OCI-LY3 (cell line): ENCODE data around the gene ZNF878.

ENCODE experiments used
- H2AFZ ChIP-seq: fragments of 200-600, 300-600 bp; shearing (Covaris generic); 2 replicates; pipeline ENCODE4 v1.6.0; 2014; ENCODE audit warnings: antibody characterized with exemption, low read depth, low read length
- H3K27ac ChIP-seq: fragments of 200-600, 300-600 bp; sonication (generic); 2 replicates; pipeline ENCODE4 v1.5.1; 2014; ENCODE audit warnings: mild to moderate bottlenecking, low read length, moderate library complexity, mixed read lengths
- H3K27me3 ChIP-seq: fragments of 200-600, 300-600 bp; sonication (generic); 2 replicates; pipeline ENCODE4 v1.6.1; 2014; ENCODE audit warnings: low read depth, low read length, mixed read lengths
- H3K36me3 ChIP-seq: fragments of 200-600, 300-600 bp; sonication (generic); replicated peaks from 2 replicates; pipeline ENCODE3; 2014; ENCODE audit warnings: low read depth, low read length, mixed read lengths
- H3K4me1 ChIP-seq: fragments of 300-600, 200-600 bp; sonication (generic); 2 replicates; pipeline ENCODE4 v1.6.1; 2014; ENCODE audit warnings: low read length, mixed read lengths
- H3K4me2 ChIP-seq: fragments of 200-600, 300-600 bp; sonication (generic); 2 replicates; pipeline ENCODE4 v1.6.1; 2014; ENCODE audit warnings: low read length, mixed read lengths
- H3K4me3 ChIP-seq: fragments of 300-600, 200-600 bp; sonication (generic); 2 replicates; pipeline ENCODE4 v1.5.1; 2014; ENCODE audit warnings: antibody characterized with exemption, mild to moderate bottlenecking, low read length, moderate library complexity
- H3K79me2 ChIP-seq: fragments of 300-600, 200-600 bp; shearing (Covaris generic); 2 replicates; pipeline ENCODE4 v1.6.1; 2014; ENCODE audit warnings: mild to moderate bottlenecking, low read length, mixed read lengths
- H3K9ac ChIP-seq: fragments of 300-600, 200-600 bp; shearing (Covaris generic); 2 replicates; pipeline ENCODE4 v1.6.0; 2014; ENCODE audit warnings: mild to moderate bottlenecking, low read length, moderate library complexity
- H3K9me3 ChIP-seq: fragments of 200-600, 300-600 bp; shearing (Covaris generic); 2 replicates; pipeline ENCODE4 v1.6.1; 2014; ENCODE audit warnings: low read length, mixed read lengths; ENCODE audit not compliant: insufficient read depth
- H4K20me1 ChIP-seq: fragments of 200-600, 300-600 bp; sonication (generic); 2 replicates; pipeline ENCODE4 v1.6.1; 2016; ENCODE audit warnings: low read length, mixed read lengths; ENCODE audit not compliant: insufficient read depth
- EZH2phosphoT487 ChIP-seq: fragments of 200-600 bp; shearing (Covaris generic); IDR thresholded peaks from 2 replicates; pipeline ENCODE4 v1.6.1; 2018; ENCODE audit warnings: antibody characterized with exemption, mixed run types, low read depth
- TF ChIP-seq, protein P1 (sequence below): fragments of 200-600, 300-600 bp; sonication (generic); IDR thresholded peaks from 2 replicates; pipeline ENCODE4 v1.5.1; 2014; ENCODE audit warnings: antibody characterized with exemption, low read length, low read depth

The ZNF878 gene

GRCh38 chr19:12055784-12056183, 3.0 kb upstream of the ZNF878 start:
- Histone ChIP-seq H4K20me1 (no peaks in the 10 kb centered on the region), H3K4me3 (no peak overlapping the region), H3K79me2 (no peaks in the 10 kb centered on the region), H3K27ac (no peak overlapping the region), H2AFZ (no peak overlapping the region), H3K9ac (no peak overlapping the region), H3K36me3 (no peaks in the 10 kb centered on the region), H3K4me2 (no peak overlapping the region), H3K9me3 (no peaks in the 10 kb centered on the region), H3K4me1 (peaks cover 13% of the 10 kb centered on the region), H3K27me3 (peaks cover 17% of the 10 kb centered on the region)
- TF ChIP-seq, protein P1, sequence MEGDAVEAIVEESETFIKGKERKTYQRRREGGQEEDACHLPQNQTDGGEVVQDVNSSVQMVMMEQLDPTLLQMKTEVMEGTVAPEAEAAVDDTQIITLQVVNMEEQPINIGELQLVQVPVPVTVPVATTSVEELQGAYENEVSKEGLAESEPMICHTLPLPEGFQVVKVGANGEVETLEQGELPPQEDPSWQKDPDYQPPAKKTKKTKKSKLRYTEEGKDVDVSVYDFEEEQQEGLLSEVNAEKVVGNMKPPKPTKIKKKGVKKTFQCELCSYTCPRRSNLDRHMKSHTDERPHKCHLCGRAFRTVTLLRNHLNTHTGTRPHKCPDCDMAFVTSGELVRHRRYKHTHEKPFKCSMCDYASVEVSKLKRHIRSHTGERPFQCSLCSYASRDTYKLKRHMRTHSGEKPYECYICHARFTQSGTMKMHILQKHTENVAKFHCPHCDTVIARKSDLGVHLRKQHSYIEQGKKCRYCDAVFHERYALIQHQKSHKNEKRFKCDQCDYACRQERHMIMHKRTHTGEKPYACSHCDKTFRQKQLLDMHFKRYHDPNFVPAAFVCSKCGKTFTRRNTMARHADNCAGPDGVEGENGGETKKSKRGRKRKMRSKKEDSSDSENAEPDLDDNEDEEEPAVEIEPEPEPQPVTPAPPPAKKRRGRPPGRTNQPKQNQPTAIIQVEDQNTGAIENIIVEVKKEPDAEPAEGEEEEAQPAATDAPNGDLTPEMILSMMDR, result no peak
- TF ChIP-seq EZH2phosphoT487, result no peak

DNA sequence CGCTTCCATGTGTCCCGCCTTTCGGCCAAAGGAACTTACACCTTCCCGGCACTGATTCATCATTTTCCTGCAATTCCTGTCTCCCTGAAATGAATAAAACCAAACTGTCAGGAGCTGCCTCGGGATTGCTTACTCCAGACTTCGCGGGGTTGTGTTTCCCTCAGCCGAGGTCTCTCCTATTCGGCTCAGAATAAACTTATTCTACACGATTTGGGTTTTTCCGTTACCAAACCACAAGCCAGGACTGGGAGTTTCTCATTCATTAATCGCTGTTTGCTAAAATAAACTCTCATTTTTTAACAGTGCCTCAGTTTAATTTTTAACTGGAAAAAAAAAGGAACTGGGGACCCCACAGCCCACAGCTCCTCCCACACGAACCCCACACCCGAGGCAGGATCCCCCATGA, 667 bp downstream of the ZNF878 start:
- Histone ChIP-seq H3K36me3 (peaks cover 13% of the 10 kb centered on the region), H3K79me2 (no peaks in the 10 kb centered on the region), H3K4me1 (no peaks in the 10 kb centered on the region; the same call in 1 of the 2 replicates), H3K9me3 (0 out of 2 replicates have a peak, but pooled peaks cover 3% of the 10 kb centered on the region), H4K20me1 (no peaks in the 10 kb centered on the region), H3K27me3 (peaks cover 17% of the 10 kb centered on the region), H3K9ac (peak overlapping the region; percentile 77), H3K4me3 (peak overlapping the region; percentile 88), H3K27ac (peak overlapping the region; percentile 53), H2AFZ (peak overlapping the region; percentile 92; the same call in 1 of the 2 replicates), H3K4me2 (peak overlapping the region; percentile 88)
- TF ChIP-seq, protein P1, result no peak
- no peak for TF ChIP-seq EZH2phosphoT487

DNA sequence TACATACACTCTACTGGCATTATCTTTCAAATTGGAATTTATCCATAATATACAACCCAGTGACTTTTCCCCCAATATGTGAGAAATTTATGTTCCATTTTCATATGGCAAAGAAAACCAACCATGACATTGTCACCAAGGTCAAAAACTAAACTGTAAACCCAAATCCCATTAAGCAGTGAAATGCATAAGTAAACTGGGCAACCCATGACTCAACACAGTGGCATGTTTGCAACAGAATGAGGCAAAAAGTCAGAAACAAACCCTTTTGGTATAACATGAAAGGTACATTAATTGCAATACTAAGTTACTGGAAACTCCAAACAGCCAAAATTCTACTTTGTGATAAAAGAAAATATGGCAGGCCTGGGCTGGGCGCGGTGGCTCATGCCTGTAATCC, 4.9 kb downstream of the ZNF878 start:
- H3K4me2 ChIP-seq, result no peak overlapping the region
- TF ChIP-seq, protein P1, result no peak
- TF ChIP-seq EZH2phosphoT487, result no peak
- H3K4me1 ChIP-seq, result no peaks in the 10 kb centered on the region; the same call in 1 of the 2 replicates
- H3K36me3 ChIP-seq, result peaks cover 46% of the 10 kb centered on the region
- H3K9me3 ChIP-seq, result peaks cover 24% of the 10 kb centered on the region; the same call in 1 of the 2 replicates
- H3K79me2 ChIP-seq, result no peaks in the 10 kb centered on the region
- no peaks in the 10 kb centered on the region for H3K27me3 ChIP-seq
- no peak overlapping the region for H2AFZ ChIP-seq
- H3K4me3 ChIP-seq, result no peak overlapping the region
- no peak overlapping the region for H3K27ac ChIP-seq
- no peaks in the 10 kb centered on the region for H4K20me1 ChIP-seq
- H3K9ac ChIP-seq, result no peak overlapping the region

DNA sequence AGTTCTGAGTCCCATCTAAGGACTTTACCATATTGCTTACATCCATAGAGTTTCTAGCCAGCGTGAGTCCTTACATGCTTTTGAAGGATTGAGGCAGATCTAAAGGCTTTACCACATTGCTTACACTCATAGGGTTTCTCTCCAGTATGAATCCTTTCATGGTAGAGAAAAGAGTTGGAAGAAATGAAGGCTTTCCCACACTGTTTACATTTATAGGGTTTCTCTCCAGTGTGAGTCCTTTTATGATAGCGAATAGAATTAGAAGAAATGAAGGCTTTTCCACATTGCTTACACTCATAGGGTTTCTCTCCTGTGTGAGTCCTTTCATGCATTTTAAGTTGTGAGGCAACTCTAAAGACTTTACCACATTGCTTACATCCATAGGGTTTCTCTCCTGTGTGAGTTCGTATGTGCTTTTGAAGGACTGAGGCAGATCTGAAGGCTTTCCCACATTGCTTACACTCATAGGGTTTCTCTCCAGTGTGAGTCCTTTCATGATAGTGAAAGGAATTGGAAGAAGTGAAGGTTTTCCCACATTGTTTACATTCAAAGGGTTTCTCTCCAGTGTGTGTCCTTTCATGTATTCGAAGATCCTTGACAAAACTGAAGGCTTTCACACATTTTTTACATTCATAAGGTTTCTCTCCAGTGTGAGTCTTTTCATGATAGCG, 8.9 kb downstream of the ZNF878 start:
- Histone ChIP-seq H4K20me1 (no peaks in the 10 kb centered on the region), H3K27me3 (no peaks in the 10 kb centered on the region), H3K79me2 (no peaks in the 10 kb centered on the region), H3K9ac (no peak overlapping the region), H3K36me3 (peaks cover 57% of the 10 kb centered on the region), H3K4me3 (no peak overlapping the region), H3K27ac (no peak overlapping the region), H3K4me1 (no peaks in the 10 kb centered on the region), H3K9me3 (peaks cover 22% of the 10 kb centered on the region; the same call in 1 of the 2 replicates), H3K4me2 (no peak overlapping the region), H2AFZ (no peak overlapping the region)
- no peak for TF ChIP-seq EZH2phosphoT487
- TF ChIP-seq, protein P1, result no peak
